SK-N-DZ (cell line): ENCODE results near the gene ZNF302.
"Not testable (repeated sequence)": the region's sequence is repeated elsewhere in the genome, so short reads cannot be mapped to it uniquely, and the experiment has no call there.

Source experiments
- DNase-seq: peaks from one replicate; pipeline ENCODE4 v3.0.0-alpha.2; 2015; ENCODE audit warnings: low spot score

The ZNF302 gene

GRCh38 chr19:34671972-34672371 lies 5.5 kb upstream of the ZNF302 start:
- no peak for DNase-seq

DNA sequence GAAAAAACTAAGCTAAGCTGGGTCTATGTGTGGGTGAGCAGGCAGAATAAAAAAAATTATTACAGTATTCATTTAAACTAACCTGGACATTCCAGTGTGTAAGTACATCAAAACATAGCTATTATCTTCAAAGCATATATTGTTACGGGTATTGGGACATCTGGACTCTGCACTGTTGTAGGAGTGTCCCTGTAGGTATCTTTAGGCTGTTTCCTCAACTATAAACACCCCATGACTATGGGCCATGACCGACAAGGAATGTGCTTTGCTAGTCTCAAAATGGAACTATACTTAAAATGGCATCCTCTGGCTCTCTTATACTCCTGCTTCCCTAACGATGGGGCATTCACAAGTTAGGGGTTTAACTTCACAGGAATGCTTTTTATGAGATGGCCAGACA lies 3.9 kb upstream of the ZNF302 start:
- DNase-seq = no peak

DNA sequence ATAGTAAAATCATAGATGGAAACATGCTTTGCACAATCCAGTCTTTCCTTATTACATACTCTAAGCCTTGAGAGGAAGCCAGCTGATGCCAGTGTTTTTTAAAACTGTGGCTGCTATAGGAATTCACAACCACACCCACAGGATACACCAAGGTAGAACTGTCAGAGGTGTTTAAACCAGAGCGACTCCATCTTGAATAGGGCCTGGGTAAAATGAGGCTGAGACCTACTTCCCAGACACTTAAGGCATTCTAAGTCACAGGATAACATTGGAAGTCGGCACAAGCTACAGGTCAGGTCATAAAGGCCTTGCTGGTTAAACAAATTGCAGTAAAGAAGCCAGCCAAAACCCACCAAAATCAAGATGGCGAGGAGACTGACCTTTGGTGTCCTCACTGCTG lies 2.2 kb upstream of the ZNF302 start:
- no peak for DNase-seq

DNA sequence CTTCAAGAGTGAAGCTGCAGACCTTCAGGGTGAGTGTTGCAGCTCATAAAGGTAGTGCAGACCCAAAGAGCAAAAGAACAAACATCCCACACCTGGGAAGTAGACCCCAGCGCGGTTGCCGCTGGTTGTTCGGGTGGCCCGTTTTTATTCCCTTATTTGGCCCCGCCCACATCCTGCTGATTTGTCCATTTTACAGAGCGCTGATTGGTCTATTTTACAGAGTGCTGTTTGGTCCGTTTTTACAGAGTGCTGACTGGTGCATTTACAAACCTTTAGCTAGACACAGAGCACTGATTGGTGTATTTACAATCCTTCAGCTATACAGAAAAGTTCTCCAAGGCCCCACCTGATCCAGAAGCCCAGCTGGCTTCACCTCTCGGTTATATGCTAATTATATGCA lies 1.6 kb upstream of the ZNF302 start:
- DNase-seq = no peak

DNA sequence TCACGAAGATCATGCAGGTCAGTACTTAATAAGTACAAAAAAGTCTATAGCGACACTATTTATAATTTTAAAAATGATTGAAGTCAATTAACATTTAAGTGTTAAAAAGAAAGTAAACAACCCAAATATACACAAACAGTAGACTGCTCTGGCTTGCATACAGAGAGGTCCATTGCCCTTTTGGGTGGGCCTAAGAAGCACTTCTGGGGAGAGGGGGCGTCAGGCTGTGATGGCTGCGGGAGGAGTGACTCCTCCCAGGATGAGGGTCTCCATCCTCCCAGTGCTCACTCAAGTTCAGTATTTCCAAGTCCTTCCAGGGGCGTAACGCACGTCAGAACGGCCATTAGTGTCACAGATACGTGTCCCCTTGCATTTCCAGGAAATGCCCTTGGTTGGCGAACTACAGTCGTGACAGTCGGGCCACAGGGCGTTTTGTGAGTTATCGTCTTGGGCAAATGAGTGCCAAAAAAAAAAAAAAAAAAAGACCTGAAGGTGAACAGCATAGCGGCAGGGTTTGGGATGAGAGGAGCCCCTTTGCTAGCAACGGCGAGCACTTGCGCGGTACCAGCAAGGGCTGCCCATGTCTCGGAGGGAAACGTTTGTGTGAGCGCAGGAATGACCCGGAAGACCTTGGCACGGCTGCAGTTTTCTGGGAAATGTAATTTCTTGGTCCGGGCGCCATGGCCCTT lies 637 bp upstream of the ZNF302 start, which contains the start of gene SCGB2B2:
TSS of gene SCGB2B2 (minus strand) at position 463 of the 689 bp plus-strand sequence. CDS start 82,596 bp downstream, outside the sequence.
- DNase-seq = peak; percentile 91

GRCh38 chr19:34678085-34678412 lies 571 bp downstream of the ZNF302 start:
- DNase-seq = no peak

DNA sequence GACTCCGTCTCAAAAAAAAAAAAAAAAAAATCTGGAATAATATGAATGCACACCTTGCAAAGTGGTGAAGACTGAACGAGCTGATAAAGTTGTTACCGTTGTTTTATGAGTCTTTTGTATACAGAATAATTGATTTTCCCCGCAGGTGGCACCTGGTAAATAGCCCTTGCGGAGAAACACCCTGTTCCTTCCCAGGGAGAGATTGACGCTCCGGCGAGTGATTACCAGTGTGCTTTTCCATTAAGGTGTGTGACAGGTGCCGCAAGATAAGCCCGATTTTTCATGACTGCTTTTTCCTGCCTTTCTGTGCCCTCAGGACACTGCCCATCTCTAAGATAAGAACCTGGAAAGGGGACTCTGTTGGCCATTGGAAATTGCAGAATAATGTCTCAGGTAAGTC lies 943 bp downstream of the ZNF302 start:
- DNase-seq = no peak

GRCh38 chr19:34681478-34681877 lies 4.0 kb downstream of the ZNF302 start:
- DNase-seq = no peak

GRCh38 chr19:34685266-34685665 lies 7.8 kb downstream of the ZNF302 start:
- not testable (repeated sequence) for DNase-seq

GRCh38 chr19:34686455-34686854 lies 9.0 kb downstream of the ZNF302 start:
- no peak for DNase-seq

GRCh38 chr19:34687348-34687747 lies 9.9 kb downstream of the ZNF302 start:
- DNase-seq = no peak

- DNase-seq = no peak
These were observed 11.1 kb downstream of the ZNF302 start for GRCh38 chr19:34688592-34688991.

DNA sequence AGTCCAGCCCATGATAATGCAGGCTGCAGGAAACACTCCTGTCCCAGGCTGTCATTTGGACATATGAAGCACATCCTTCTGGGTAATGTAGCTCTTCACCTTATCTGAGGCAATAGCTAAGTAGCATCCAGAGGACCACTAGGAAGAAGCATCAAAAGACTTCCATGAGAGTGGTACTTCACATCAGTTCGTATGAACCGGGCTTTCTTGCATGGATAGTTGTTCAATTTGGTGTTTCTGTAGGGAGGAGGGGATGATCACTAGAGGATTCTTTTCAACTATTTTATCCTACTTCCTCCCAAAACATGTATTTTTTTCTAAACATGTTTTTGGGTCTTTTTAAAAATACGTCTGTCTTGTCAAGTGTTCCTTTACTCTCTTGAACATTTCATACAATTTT lies 12.9 kb downstream of the ZNF302 start:
- DNase-seq = no peak

GRCh38 chr19:34692549-34692948 lies 15.1 kb downstream of the ZNF302 start:
- DNase-seq = no peak

DNA sequence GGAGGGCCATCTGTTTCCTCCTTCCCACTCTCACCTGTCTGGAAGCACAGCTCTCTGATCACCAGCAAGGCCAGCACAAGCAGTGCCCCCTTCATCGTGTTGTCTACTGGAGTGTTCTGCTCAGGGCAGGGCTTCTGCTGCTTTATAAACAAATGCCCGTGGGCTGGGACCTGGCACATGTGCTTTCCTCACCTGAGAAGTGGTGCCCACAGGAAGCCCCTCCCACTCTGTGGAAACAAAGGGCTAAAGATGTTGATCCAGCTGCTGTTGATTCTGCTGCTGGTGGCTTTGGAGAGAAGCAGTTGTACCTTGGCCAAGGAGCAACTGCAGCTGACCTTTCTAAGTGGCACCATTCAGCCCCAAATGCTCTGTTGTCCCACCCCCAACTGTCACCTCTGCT lies 30.2 kb downstream of the ZNF302 start:
- no peak for DNase-seq

- no peak for DNase-seq
These were observed 34.4 kb downstream of the ZNF302 start for GRCh38 chr19:34711890-34712289.

GRCh38 chr19:34712395-34713261 lies 35.1 kb downstream of the ZNF302 start:
- DNase-seq = peak; percentile 73

DNA sequence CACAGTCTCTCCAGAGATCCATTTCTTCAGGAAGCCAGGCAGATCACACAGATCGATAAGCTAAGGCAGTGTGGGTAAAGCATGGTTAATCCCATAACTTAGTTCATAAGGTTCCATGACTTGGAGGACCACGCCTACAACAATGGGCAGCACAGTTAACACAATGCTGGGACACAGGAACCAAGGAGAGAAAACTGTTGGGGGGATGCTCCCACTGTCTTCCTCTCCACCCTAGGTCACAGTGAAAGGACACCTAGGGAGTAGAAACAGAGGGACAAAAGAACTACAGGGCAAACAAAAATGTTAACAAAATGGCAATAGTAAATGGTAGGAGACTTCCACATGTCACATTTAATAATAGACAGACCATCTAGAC lies 35.8 kb downstream of the ZNF302 start:
- no peak for DNase-seq

- no peak for DNase-seq
These were observed 37.9 kb downstream of the ZNF302 start for GRCh38 chr19:34715357-34715756.

DNA sequence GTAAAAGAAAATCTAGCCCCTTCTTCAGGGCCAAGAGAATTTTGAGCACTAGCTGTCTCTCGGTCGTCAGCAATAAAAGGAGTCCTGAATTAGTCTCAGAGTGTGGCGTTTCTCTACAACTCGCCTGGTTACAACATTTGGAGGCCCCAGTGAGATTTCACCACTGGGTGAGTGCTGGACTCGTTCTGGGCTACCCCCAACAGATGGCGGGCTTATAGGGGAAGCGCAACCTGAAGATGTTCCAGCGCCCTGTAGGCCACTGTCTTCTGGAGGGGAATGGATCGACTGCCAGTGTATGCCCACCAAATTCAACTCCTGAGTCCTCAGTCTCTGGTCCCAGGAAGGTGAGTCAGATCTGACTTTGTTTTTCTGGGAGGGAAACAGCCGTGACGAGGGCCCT lies 44.9 kb downstream of the ZNF302 start:
- DNase-seq = no peak

- DNase-seq = no peak
These were observed 47.9 kb downstream of the ZNF302 start for GRCh38 chr19:34725400-34725799.

DNA sequence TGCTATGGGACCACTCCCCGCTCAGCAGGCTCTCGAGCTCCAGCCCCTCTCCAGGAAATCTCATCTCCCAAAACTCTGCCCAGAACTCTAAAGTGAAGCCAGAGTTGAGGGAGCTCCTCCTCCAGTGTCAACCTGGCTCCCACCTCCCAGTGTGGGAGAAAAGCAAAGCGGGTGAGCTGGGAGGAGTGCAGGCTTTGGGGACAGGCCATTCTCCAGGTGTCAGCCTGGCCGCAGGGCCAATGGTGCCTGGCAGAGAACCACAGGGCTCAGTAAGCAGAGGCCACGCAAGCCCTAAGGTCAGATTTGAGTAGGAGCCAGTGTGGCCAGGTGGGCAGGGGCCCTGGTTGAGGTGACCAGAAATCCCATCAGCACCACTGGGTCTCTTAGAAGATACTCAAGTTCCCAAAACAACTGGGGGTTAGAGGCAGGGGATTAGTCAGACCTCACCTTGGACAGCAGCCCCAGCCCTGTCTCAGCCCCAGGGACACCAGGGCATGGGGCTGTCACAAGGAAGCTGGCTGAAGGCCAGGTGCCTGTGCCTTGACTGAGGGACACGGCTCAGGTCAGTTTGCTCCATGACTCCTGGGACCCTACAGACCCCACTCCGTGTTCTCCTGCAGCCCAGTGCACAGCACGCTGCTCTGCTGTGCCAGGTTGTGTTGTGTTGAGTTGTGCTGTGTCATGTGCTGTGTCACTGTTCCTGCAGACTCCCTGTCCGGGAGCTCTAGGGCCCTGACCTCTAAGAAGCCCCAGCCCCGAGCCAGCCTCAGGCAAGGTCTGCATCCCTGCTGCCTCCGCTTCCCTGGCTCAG lies 53.7 kb downstream of the ZNF302 start:
- DNase-seq = no peak
